NCI-H1417 treated with DMSO at 0.1 percent for 48 hours (cell line): Measurements from ENCODE around the gene RMND5A.

ENCODE experiments used
- DNase-seq: peaks from one replicate; lab custom pipeline; 2025; lab: John Stamatoyannopoulos, UW

Gene RMND5A

DNA sequence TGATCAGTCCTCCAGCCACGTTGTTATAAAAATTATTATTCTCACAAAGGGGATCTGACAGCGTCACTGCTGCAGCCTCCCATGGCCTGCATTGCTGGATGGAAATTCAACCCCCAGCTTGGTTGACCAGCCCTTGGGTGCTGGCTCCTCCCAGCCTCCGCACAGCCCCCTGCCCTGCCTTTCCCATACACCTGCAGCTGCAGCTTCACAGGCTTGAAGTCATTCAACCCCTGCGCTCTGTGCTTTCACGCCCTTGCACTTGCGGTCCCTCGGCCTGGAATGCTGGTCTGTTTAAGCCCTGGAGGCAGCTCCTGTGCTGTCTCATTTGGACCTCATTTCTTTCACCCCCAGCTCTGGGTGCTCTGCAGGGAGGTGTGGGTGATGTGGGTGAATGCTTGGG lies 71.5 kb downstream of the RMND5A start:
- DNase-seq, result no peak

DNA sequence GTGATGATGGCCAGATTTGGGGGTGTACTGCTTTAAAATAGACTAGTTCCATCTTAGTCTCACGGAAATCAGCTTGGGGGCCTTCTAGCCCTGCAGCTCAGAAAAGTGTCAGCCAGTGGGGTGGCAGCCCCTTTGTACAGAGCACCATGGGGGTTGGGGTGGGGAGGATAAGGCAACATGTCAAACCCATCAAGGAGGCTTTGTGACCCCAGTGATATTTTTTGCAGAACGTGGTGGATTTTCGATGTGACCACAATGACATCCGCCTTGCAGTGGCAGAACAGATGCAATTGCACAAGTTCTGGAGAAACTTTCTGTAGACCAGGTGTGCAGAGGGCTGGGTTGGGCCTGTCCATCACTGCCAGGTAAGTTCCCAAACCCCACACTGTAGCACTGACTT lies 73.7 kb downstream of the RMND5A start:
- no peak for DNase-seq

DNA sequence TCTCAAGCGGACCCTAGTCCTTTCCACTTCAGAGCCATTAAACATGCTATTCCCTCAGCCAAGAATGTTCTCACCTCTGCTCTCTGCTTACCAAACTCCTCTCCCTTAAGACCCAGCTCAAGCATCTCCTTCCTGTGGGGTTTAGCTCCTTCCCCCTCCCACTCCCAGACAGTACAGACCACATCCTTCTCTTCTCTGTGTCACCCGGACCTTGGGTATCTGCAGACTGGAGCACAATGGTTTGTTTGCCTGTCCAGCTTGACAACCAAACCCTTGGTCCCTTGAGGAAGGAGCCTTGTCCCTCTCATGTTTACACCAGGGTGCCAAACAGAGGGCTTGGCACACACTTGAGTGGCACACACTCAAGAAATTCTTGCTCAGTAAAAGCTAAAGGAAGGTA lies 74.8 kb downstream of the RMND5A start:
- DNase-seq, result no peak

DNA sequence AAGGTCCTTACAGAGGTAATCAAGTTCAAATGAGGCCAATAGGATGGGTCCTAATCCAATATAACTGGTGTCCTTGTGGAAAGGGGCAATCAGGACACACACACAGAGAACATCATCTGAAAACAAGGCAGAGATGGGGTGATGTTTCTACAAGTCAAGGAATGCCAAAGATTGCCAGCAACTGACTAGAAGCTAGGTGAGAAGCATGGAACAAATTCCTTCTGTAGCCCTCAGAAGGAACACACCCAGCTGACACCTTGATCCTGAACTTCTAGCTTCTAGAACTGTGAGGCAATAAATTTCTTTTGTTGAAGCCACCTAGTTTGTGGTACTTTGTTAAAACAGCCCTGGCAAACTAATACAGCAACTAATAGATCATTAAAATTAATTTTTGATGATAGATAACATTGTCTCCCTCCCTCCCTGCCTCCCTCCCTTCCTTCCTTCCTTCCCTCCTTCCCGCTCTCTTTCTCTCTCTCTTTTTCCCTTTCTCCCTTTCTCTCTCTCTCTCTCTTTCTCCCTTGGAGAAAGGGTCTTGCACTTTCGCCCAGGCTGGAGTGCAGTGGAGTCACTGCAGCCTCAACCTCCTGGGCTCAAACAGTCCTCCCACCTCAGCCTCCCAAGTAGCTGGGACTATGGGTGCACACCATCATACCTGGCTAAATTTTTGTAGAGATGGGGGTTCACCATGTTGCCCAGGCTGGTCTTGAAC lies 80.9 kb downstream of the RMND5A start:
- DNase-seq, result no peak

DNA sequence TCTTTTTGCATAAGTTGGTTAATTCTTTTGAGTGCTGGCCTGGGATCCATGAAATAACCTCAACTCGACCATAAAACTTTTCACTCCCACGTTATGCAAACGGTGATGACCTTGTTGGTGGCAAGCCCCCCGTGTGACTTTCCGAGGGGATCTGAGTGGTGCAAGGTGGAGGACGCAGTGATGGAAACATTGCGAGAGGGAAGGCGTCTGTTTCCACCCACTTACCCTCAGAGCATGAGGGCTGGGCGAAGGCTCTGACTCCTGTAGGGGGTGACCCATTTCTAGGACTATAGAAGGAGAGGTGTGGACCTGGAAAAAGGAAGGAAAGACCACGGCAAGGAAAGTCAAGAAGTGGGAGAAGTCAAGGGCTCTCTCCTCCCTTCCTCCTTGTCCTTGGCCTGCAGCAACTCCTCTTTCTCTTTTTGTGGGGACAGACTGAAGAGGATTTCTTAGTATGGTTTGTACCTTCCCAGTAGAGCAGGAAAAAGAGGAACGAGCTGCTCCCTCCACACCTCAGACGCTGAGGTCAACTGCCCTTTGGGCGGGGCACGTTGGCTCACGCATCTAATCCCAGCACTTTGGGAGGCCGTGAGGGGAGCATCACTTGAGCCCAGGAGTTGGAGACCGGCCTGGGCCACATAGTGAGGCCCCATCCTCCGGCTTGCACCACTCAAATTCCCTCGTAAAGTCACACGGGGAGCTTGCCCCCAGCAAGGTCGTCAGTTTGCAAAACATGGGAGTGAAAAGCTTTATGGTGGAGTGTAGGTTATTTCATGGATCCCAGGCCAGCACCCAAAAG lies 86.2 kb downstream of the RMND5A start:
- no peak for DNase-seq

DNA sequence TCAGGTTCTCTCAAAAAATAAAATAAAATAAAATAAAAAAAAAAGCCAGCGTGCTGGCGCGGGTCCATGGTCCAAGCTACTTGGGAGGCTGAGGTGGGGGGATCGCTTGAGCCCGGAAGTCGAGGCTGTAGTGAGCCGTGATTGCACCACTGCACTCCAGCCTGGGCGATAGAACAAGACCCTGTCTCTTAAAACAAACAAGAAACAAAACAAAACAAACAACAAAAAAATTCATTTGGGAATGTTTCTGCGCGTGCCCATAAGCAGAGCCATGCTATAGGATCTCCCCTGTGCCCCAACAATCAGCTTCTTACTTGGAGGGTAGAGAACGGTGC lies 87.0 kb downstream of the RMND5A start:
- DNase-seq, result no peak

DNA sequence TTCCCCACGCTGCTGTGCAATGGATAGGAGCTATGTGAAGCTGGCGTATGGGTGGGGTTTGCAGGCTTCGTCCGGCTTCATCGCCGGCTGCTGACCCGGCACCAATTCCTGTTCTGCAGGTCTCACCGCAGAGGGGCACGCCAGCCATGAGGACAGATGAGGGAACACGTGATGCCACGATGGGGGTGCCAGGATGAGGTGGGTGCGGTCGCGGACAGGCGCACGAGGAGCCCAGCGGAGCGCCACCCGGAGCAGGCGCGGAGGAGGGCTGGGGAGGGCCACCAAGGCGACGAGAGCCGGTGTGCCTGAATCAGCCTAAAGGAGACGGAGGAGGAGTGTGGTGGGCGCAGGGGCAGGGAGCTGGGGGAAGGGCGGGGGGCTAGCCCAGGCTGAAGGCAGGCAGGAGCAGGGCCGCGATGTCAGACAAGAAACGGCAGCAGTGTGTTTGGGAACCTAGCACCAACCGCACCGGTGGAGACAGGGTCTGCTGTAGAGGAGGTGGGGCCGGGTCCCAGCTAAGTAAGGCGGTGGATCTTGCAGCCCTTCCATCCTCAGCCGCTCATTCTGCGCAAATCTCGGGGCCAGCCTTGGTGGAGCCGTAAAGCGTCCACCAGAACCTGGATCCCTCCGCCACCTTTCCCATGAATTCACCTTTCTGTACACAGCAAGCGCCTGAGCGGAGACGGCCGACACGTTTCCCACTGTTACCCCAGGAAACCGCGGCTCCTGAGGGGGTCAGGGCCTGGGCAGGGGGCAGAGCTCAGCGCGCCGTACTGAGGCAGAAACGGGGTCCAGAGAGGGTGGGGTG lies 87.6 kb downstream of the RMND5A start:
- peak; percentile 23 for DNase-seq

DNA sequence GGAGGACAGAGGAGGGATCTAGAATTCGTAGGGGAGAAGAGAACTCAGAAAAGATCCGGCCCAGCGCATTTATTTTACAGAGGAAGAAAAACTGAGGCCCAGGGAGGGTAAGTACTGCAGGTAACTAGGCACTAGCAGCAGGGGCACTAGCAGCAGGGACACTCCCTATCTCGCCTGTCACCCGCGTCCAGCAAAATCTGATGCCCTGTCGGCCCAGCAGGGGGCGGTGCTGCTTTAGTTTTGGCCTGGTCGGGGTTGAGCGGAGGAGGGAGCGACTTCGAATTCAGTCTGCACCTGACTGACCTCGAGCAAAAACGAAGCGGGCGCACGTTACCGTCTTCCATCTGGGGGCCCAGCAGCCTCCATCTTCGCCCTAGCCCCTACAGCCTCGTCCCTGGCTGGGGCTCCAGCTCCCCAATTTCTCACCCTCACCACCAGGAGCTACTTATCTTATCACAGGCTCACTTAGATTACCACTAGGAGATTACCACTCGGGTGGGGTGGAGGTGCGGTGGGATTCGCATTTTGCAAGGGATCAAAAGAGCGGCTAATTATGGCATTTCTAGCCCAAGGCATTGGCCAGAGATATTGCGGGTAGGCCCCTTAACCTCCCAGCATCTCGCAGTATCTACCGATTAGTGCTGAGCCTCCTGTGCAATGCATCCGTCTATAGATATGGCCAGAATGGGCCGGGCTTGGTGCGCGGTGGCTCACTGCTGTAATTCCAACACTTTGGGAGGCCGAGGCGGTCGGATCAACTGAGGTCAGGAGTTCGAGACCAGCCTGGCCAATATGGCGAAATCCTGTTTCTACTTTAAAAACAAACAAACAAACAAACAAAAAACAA lies 88.4 kb downstream of the RMND5A start:
- peak; percentile 52 for DNase-seq

DNA sequence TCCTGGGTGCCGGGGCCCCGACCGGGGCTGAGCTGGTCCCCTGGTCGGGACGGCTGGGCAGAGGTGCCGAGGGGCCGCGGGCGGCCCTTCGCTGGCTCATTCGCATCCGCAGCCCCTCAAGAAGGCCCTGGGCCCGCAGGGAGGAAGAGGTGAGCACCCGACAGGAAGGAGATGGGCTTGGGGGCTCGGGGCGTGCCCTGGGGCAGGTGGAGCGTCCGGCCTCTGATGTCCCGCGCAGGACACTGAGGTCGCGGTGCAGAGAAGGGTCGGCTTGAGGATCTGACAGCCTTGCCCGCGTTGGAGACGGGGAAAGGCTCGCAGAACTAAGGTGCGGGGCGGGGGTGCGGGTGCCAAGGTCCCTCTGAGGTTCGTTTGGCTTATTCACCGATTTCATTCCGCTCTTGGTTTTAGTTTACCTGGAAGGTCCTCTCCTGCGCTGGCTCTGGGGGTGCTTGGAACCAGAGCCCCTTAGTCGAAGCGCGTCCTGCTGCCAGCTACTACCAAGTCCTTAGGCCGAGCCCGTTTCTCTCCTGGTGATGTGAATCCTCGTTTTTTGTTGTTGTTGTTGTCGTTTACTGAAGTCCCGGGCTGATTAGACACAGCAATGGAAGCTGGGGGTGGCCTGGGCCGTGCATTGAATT lies 89.5 kb downstream of the RMND5A start:
- no peak for DNase-seq

DNA sequence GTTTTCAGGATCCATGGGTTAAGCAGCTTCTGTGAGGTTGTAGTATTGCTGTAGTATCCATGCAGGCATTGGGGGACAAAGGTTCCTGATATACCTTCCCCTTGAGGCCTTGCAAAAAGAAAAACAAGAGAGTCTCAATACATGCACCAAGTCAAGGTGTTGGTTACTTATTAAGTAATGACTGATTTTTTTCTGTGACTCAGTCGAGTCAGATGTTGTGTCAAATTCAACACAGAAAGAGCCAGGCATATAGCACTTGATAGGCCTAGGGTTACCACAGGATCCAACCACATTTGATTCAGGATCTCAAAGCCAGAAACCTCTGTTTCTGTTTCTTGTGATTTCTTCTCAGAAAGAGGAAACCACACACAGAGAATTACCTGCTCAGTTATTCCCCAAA lies 95.5 kb downstream of the RMND5A start:
- DNase-seq, result no peak

DNA sequence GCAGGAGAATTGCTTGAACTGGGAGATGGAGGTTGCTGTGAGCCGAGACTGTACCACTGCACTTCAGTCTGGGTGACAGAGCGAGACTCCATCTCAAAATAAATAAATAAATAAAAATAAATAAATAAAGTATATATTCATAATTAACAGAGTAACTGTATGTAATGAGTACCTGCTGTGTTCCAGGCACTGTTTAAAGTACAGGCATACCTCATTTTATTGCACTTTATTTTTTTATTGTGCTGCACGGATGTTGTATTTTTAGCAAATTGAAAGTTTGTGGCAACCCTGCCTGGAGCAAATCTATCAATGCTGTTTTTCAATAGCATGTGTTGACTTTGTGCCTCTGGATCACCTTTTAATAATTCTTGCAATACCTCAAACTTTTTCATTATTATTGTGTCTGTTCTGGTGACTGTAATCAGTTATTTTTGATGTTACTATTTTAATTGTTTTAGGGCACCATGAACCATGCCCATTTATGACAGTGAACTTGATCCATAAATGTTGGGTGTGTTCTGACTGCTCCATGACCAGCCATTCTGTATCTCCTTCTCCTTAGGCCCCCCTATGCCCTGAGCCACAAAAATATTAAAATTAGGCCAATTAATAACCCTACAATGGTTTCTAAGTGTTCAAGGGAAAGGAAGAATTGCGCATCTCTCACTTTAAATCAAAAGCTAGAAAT lies 98.2 kb downstream of the RMND5A start:
- no peak for DNase-seq

DNA sequence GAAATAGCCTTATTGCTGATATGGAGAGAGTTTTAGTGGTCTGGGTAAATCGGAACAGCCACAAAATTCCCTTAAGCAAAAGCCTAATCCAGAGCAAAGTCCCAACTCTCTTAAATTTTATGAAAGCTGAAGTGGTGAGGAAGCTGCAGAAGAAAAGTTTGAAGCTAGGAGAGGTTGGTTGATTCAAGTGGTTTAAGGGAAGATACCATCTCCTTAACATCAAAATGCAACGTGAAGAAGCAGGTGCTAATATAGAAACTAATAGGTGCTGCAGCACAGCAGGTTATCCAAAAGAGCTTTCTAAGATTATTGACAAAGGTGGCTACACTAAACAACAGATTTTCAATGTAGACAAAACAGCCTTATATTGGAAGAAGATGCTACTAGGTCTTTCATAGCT lies 98.9 kb downstream of the RMND5A start:
- no peak for DNase-seq

DNA sequence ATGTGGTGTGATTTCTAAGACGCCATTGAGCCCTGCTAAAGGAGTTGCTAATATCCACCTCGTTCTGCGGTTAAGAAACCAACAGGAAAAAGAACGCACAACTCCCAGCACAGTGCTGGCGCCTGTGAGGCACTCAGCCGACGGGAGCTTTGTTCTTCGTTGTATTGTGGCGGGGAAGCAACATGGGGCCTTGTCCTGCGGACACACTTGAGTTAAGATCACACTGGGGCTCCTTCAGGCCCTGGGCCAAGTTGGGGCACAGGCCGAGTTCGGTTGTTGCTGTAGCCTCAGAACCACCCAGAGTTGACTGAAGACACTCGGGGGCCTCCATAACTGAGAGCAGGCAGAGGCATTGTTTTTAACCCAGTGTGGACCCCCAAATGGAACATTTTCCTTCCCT lies 101.2 kb downstream of the RMND5A start:
- no peak for DNase-seq

DNA sequence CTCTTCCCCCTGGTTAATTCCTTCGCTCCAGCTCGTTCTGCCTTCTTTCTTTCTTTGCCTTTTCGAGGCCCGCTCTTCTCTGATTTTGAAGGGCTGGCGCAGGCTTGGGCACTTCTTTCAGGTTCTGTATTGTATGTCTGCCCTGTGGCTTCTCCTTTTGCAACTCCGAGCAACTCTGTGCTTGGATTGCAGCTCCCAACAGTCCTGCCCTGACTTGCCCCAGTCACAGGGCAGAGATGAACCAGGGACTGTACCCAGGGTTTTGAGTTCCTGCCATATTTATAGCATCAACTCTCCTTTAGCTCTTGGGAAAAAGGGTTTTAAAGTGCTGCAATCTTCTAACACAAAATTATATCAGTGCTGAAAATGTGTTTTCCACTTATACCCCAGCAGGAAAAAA lies 101.8 kb downstream of the RMND5A start:
- DNase-seq, result no peak

DNA sequence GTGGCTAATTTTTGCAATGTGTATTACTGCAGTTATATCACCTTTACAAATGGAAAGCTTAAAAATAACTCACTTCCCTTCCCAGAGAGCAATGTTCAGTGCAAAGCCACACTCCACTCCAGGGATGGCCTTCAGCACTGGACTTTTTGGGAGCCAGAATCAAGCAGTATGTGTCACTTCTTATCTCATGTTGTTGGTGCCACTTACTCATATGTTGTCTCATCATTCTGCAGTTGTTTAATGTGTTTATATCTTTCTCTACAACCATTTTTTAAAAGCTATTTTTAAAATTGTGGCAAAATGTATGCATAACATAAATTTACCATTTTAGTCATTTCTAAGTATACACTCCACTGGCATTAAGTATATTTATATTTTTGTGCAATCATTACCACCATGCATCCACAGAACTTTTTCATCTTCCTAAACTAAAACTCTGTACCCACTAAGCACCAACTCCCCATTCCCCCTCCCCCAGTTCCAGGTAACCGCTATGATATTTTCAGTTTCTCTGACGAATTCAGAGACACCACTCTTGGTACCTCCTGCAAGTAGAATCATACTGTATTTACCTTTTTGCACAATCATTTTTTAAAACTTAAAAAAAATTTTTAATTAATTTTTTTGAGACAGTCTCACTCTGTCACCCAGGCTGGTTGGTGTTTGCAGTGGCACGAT lies 102.7 kb downstream of the RMND5A start:
- no peak for DNase-seq

DNA sequence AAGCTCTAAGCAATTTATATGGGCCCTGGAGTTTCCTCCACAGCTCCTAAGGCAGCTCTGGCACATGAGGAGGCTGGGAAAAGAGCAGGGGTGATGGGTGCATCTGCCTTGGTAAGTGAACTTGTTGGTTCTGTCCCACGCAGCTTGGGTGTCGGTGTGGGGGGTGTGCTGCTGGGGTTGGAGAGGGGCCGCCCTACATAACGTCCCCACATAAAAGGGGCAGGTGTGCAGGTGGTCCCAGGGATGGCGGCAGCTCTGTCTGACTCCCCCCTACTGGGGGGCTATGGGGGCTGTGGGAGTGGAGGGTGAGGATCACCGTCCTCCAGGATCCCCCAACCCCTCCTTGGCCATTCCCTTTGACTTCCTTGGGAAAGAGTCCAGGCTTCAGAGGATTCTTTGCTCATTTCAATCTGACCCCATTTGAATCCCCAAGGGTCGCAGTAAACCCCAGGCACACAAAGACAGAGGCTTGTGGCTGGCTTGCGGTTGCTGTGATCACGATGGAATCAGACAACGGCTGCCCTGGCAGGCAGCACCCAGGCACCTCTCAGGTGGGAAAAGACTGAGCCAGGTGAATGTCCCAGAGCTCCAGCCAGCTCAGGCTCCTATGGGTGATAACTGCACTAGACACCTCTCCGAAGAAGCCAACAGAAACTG lies 105.1 kb downstream of the RMND5A start:
- no peak for DNase-seq

DNA sequence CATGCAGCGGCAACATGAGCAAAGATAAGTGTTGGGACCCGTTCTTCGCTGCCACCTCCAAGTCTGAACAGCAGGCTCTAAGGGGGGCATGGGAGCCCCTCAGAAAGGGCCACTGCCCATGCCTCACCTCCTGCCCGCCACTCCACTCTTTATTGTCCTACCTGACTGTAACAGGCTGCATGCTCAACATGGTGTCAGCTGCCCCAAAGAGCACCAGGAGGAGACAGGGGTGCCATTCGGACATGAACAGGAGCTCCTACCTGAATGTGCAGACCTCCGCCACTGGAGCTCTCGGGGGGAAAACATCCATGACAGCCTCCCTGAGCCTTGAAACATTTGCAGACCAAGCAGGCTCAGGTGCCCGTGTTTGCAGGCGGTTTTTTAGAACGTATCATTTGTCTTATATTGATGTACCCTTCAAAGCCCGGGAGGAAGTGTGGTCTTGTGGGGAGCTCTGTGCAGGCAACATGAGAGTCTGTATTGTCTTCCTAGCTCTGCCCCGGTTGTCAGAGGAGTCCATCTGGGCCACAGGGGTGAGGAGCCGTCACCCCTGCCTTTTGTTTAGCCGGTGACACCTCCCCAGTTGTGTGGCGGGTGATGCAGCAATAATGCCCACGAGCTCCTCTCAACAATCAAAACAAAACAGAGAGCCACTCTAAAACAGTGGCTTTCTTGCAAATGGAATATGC lies 105.7 kb downstream of the RMND5A start:
- DNase-seq, result no peak

DNA sequence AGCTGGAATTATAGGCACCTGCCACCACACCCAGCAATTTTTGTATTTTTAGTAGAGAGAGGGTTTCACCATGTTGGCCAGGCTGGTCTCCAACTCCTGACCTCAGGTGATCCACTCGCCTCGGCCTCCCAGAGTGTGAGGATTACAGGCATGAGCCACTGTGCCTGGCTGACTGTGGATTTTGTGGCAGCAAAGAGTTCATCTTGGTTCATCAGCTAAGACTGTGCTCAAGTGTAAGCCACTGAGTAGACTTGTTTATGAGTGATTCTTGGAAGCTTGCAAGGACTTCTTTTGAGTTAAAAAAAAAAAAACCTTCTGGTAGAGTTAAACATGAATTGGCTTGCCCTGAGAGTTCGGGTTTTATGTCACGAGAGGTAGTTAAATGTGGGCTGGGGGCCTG lies 106.9 kb downstream of the RMND5A start:
- DNase-seq, result no peak
